Stomach (tissue), 9 donors: Measurements from ENCODE around the gene PPP1R14C. TPM values are rescaled to one million over a fixed set of nuclear protein-coding genes. Genes with fewer than 3 reads are reported as not detected.

Experiments used
- DNase-seq, 2 donors: peaks; one replicate each; pipeline versions ENCODE4 v3.0.0 to v3.0.0-alpha.2; 2013 to 2019
- H3K27ac ChIP-seq, 5 donors: fragments of 200-600 bp in 4 of 5; sonication (generic) in 4 of 5; one replicate each; pipeline ENCODE4 v1.5.1; 2013 to 2019; ENCODE audit warnings: mild to moderate bottlenecking in 1 of 5, moderate library complexity in 1 of 5
- H3K27me3 ChIP-seq, 3 donors: fragments of 200-600 bp; sonication (generic); one replicate each; pipeline ENCODE4 v1.5.1; 2017 to 2019; ENCODE audit warnings: mixed run types in 1 of 3
- H3K36me3 ChIP-seq, 4 donors: fragments of 200-600 bp; sonication (generic); 1 replicate in 3 of 4; 2 replicates in 1 of 4; pipeline ENCODE4 v1.5.1; 2016 to 2019
- H3K4me1 ChIP-seq, 4 donors: fragments of 200-600 bp; sonication (generic); one replicate each; pipeline ENCODE4 v1.5.1; 2016 to 2019
- H3K4me3 ChIP-seq, 4 donors: fragments of 200-600 bp; sonication (generic) in 3 of 4; one replicate each; pipeline ENCODE4 v1.5.1; 2016 to 2019; ENCODE audit warnings: mild to moderate bottlenecking in 1 of 4
- H3K9me3 ChIP-seq, 4 donors: fragments of 200-600 bp; sonication (generic); one replicate each; pipeline ENCODE4 v1.5.1; 2016 to 2019
- EP300 ChIP-seq: sonication (generic); formaldehyde crosslinking; IDR thresholded peaks from one replicate; pipeline ENCODE4 v1.6.1; 2017; ENCODE audit warnings: antibody characterized with exemption
- POLR2A ChIP-seq, 4 donors: fragments of 450-650 bp; IDR thresholded peaks; one replicate each; pipeline ENCODE4 v1.6.1; 2016; ENCODE audit warnings: antibody characterized with exemption in 4 of 4, control low read depth in 2 of 4, mild to moderate bottlenecking in 1 of 4, moderate library complexity in 1 of 4
- POLR2AphosphoS5 ChIP-seq, 3 donors: sonication (generic); formaldehyde crosslinking; IDR thresholded peaks; one replicate each; pipeline ENCODE4 v1.6.1; 2016; ENCODE audit warnings: antibody characterized with exemption in 3 of 3
- WGBS, 5 donors: extraction: QIAGEN DNeasy Blood & Tissue Kit in 3 of 5; methylation state at CpG; one replicate each; pipeline versions ENCODE4 v1.1.5 to v1.1.7; 2013 to 2018; 5-methylcytosine and 5-hydroxymethylcytosine counted together
- intact Hi-C: fragments of 100-400 bp; cut with DNase I; formaldehyde crosslinking; loops from one replicate; pipeline ENCODE4 v1.15.1; 2023; ENCODE audit warnings: low total_unique reads
- polyA plus RNA-seq, 3 donors: library from polyadenylated mRNA; stranded (reverse); fragments of 200-250 nt; gene quantifications; one replicate each; pipeline ENCODE4 v1.2.3, GENCODE V29; 2013
- total RNA-seq, 5 donors: library from RNA; depleted of rRNA; stranded (reverse); fragments of >200 nt; gene quantifications; one replicate each; pipeline versions ENCODE4 v1.1.0 to v1.2.3, GENCODE V29; 2014 to 2016
- TF ChIP-seq, protein P1 (sequence below), 7 experiments: fragments of 450-650 bp in 4 of 7; fragments of 200-600 bp in 3 of 7; sonication (generic) in 3 of 7; IDR thresholded peaks; one replicate each; pipeline ENCODE4 v1.5.1; 2016 to 2019; ENCODE audit warnings: antibody characterized with exemption in 7 of 7, control low read depth in 2 of 7, mild to moderate bottlenecking in 1 of 7
- donor health status: healthy with polysubstance abuse.
- donor health status: Bipolar disorder and iron deficiency.
- donor health status: healthy.

PPP1R14C gene
- total and polyA plus RNA-seq, 8 donors = 0.25 to 13.8 (median 4.1) TPM; not detected in 3

- Histone ChIP-seq H3K27ac (no peak overlapping the region), H3K4me3 (no peak overlapping the region), H3K36me3 (no peaks in the 10 kb centered on the region), H3K4me1 (no peaks in the 10 kb centered on the region), H3K9me3 (no peaks in the 10 kb centered on the region), H3K27me3 (peaks cover 0 to 11% (median 0%) of the 10 kb centered on the region in 3 donors)
- 55 to 73% (median 63%) methylated on average over 5 of the region's 5 CpGs for WGBS, 5 donors
- intact Hi-C loops = no loop called here
- TF ChIP-seq EP300 = no peak
- no peak for TF ChIP-seq POLR2AphosphoS5 (IDR thresholded peaks at IDR 0.05)
- no peak for TF ChIP-seq POLR2A (IDR thresholded peaks at IDR 0.05)
- TF ChIP-seq, protein P1, sequence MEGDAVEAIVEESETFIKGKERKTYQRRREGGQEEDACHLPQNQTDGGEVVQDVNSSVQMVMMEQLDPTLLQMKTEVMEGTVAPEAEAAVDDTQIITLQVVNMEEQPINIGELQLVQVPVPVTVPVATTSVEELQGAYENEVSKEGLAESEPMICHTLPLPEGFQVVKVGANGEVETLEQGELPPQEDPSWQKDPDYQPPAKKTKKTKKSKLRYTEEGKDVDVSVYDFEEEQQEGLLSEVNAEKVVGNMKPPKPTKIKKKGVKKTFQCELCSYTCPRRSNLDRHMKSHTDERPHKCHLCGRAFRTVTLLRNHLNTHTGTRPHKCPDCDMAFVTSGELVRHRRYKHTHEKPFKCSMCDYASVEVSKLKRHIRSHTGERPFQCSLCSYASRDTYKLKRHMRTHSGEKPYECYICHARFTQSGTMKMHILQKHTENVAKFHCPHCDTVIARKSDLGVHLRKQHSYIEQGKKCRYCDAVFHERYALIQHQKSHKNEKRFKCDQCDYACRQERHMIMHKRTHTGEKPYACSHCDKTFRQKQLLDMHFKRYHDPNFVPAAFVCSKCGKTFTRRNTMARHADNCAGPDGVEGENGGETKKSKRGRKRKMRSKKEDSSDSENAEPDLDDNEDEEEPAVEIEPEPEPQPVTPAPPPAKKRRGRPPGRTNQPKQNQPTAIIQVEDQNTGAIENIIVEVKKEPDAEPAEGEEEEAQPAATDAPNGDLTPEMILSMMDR (IDR thresholded peaks at IDR 0.05) = no peak
- no peak for DNase-seq
Measured at GRCh38 chr6:150189122-150189521, 46.3 kb downstream of the PPP1R14C start.

GRCh38 chr6:150191809-150192208 is 49.0 kb downstream of the PPP1R14C start:
- no peak for DNase-seq
- TF ChIP-seq POLR2AphosphoS5 (IDR thresholded peaks at IDR 0.05) (no peak), POLR2A (IDR thresholded peaks at IDR 0.05) (no peak), EP300 (no peak)
- TF ChIP-seq, protein P1 (IDR thresholded peaks at IDR 0.05) = no peak
- Histone ChIP-seq H3K36me3 (no peaks in the 10 kb centered on the region), H3K9me3 (no peaks in the 10 kb centered on the region), H3K4me3 (no peak overlapping the region), H3K4me1 (peaks cover 3 to 13% (median 4%) of the 10 kb centered on the region in 4 donors), H3K27me3 (peaks cover 0 to 11% (median 0%) of the 10 kb centered on the region in 3 donors), H3K27ac (no peak overlapping the region)
- 88 to 91% (median 91%) methylated on average over 3 of the region's 3 CpGs for WGBS, 5 donors
- intact Hi-C loops = no loop called here

DNA sequence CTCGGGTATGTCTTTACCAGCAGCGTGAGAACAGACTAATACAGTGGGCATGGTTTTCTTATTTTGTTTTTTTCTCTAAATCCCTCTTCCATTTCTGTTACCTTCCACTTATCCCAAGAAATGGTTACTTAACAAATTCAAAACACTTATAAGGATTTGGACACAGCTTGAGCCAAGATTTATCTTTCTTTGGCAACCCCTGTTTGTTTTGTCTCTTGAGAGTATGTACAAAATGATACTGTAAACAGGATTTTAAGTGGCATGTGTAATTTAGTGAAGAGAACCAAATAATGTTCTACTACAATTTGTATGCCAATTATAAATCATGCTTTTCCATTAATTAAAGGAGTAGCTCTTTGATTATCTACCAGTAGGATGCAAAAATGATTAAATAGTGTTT is 51.4 kb downstream of the PPP1R14C start:
- TF ChIP-seq EP300 = no peak
- Histone ChIP-seq H3K27ac (no peak overlapping the region), H3K4me1 (peaks cover 6 to 17% (median 8%) of the 10 kb centered on the region in 4 donors), H3K4me3 (no peak overlapping the region), H3K9me3 (no peaks in the 10 kb centered on the region), H3K27me3 (peaks cover 0 to 17% (median 0%) of the 10 kb centered on the region in 3 donors), H3K36me3 (no peaks in the 10 kb centered on the region)
- intact Hi-C loops = no loop called here
- 71 to 80% (median 74%) methylated on average over 2 of the region's 2 CpGs for WGBS, 5 donors
- no peak for DNase-seq

GRCh38 chr6:150195996-150196417 is 53.2 kb downstream of the PPP1R14C start:
- WGBS, 5 donors = 34 to 64% (median 50%) methylated on average over 2 of the region's 2 CpGs
- no peak overlapping the region for H3K4me3 ChIP-seq
- DNase-seq = no peak
- TF ChIP-seq POLR2A (IDR thresholded peaks at IDR 0.05) = no peak
- TF ChIP-seq, protein P1 (IDR thresholded peaks at IDR 0.05) = no peak
- TF ChIP-seq POLR2AphosphoS5 (IDR thresholded peaks at IDR 0.05) = no peak
- no peak for TF ChIP-seq EP300
- intact Hi-C loops = no loop called here
- H3K27me3 ChIP-seq = peaks cover 0 to 10% (median 0%) of the 10 kb centered on the region in 3 donors
- H3K27ac ChIP-seq = no peak overlapping the region
- H3K9me3 ChIP-seq = no peaks in the 10 kb centered on the region
- H3K36me3 ChIP-seq = no peaks in the 10 kb centered on the region
- peaks cover 6 to 17% (median 8%) of the 10 kb centered on the region in 4 donors for H3K4me1 ChIP-seq

GRCh38 chr6:150196942-150197745 is 54.3 kb downstream of the PPP1R14C start:
- 73 to 84% (median 79%) methylated on average over 13 to 16 of the region's 16 CpGs for WGBS, 5 donors
- Histone ChIP-seq H3K4me1 (peaks cover 6 to 17% (median 8%) of the 10 kb centered on the region in 4 donors), H3K27me3 (peaks cover 0 to 6% (median 0%) of the 10 kb centered on the region in 3 donors), H3K27ac (no peak overlapping the region), H3K9me3 (no peaks in the 10 kb centered on the region), H3K36me3 (no peaks in the 10 kb centered on the region), H3K4me3 (no peak overlapping the region)
- TF ChIP-seq POLR2AphosphoS5 (IDR thresholded peaks at IDR 0.05) (no peak), EP300 (no peak), POLR2A (IDR thresholded peaks at IDR 0.05) (no peak)
- TF ChIP-seq, protein P1 (IDR thresholded peaks at IDR 0.05) = no peak
- intact Hi-C loops = no loop called here
- no peak for DNase-seq
